ENCODE results near the gene LAMA3.

- TF ChIP-seq, protein P1, sequence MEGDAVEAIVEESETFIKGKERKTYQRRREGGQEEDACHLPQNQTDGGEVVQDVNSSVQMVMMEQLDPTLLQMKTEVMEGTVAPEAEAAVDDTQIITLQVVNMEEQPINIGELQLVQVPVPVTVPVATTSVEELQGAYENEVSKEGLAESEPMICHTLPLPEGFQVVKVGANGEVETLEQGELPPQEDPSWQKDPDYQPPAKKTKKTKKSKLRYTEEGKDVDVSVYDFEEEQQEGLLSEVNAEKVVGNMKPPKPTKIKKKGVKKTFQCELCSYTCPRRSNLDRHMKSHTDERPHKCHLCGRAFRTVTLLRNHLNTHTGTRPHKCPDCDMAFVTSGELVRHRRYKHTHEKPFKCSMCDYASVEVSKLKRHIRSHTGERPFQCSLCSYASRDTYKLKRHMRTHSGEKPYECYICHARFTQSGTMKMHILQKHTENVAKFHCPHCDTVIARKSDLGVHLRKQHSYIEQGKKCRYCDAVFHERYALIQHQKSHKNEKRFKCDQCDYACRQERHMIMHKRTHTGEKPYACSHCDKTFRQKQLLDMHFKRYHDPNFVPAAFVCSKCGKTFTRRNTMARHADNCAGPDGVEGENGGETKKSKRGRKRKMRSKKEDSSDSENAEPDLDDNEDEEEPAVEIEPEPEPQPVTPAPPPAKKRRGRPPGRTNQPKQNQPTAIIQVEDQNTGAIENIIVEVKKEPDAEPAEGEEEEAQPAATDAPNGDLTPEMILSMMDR (conservative IDR thresholded peaks at IDR 0.05; ENCODE audit: low read length): no peak
- TF ChIP-seq EZH2phosphoT487 (IDR thresholded peaks at IDR 0.05; ENCODE audit: borderline replicate concordance): no peak
These were observed 129.7 kb downstream of the LAMA3 start for GRCh38 chr18:23819001-23819400.

Data from Loucy (cell line).